HG03060 (cell line): ENCODE data around the gene ELOA.
A peak's percentile ranks its signal among the peaks of the same experiment; 100 is the strongest.

Experiments
- ATAC-seq: cut with Tn5 transposase; IDR thresholded peaks from one replicate; pipeline ENCODE4 v1.9.1; 2021; ENCODE audit warnings: low read depth, moderate number of reproducible peaks; ENCODE audit not compliant: unreplicated experiment

The ELOA gene

GRCh38 chr1:23743287-23744152, at the start of gene ELOA:
Gene ELOA, plus strand, starts transcription at chr1:23743471. Its CDS starts 33 bp downstream, at chr1:23743504.
- no peak for ATAC-seq

- ATAC-seq: no peak
Observed at GRCh38 chr1:23693599-23693998, 49.7 kb upstream of the ELOA start.

GRCh38 chr1:23694371-23694770, 48.9 kb upstream of the ELOA start:
- no peak for ATAC-seq

GRCh38 chr1:23695667-23696066, 47.6 kb upstream of the ELOA start:
- no peak for ATAC-seq

- no peak for ATAC-seq
Observed at GRCh38 chr1:23696335-23696989, 46.8 kb upstream of the ELOA start.

GRCh38 chr1:23698466-23698865, 44.8 kb upstream of the ELOA start:
- ATAC-seq: no peak

GRCh38 chr1:23699280-23700179, 43.7 kb upstream of the ELOA start:
- ATAC-seq: no peak

GRCh38 chr1:23701310-23701709, 42.0 kb upstream of the ELOA start:
- ATAC-seq: no peak

- no peak for ATAC-seq
Observed at GRCh38 chr1:23701996-23702395, 41.3 kb upstream of the ELOA start.

GRCh38 chr1:23704834-23705495, 38.3 kb upstream of the ELOA start:
- no peak for ATAC-seq

GRCh38 chr1:23709229-23709628, 34.0 kb upstream of the ELOA start:
- ATAC-seq: no peak

GRCh38 chr1:23718482-23718881, 24.8 kb upstream of the ELOA start:
- no peak for ATAC-seq

- ATAC-seq: no peak
Observed at GRCh38 chr1:23719162-23719820, 24.0 kb upstream of the ELOA start.

- ATAC-seq: peak; percentile 39
Observed at GRCh38 chr1:23720256-23720995, 22.8 kb upstream of the ELOA start.

GRCh38 chr1:23722652-23723051, 20.6 kb upstream of the ELOA start:
- ATAC-seq: no peak

GRCh38 chr1:23726686-23727085, 16.6 kb upstream of the ELOA start:
- ATAC-seq: no peak

GRCh38 chr1:23727362-23727811, 15.9 kb upstream of the ELOA start:
- ATAC-seq: no peak

GRCh38 chr1:23732363-23733224, 10.7 kb upstream of the ELOA start:
- ATAC-seq: no peak
